Activated naive CD8-positive, alpha-beta T cell (primary cell): ENCODE measurements around the gene IPO11.
"Not testable (repeated sequence)": the region's sequence is repeated elsewhere in the genome, so short reads cannot be mapped to it uniquely, and the experiment has no call there.

Experiments
- H3K27ac Mint-ChIP-seq: one replicate; pipeline ENCODE4 v1.8.0; 2021; ENCODE audit warnings: mixed read lengths
- H3K27me3 Mint-ChIP-seq: one replicate; pipeline ENCODE4 v1.8.0; 2021; ENCODE audit warnings: mixed read lengths
- H3K36me3 Mint-ChIP-seq: one replicate; pipeline ENCODE4 v1.8.0; 2021; ENCODE audit warnings: mixed read lengths
- H3K4me1 Mint-ChIP-seq: one replicate; pipeline ENCODE4 v1.8.0; 2021; ENCODE audit warnings: low read depth, mixed read lengths
- H3K4me3 Mint-ChIP-seq: one replicate; pipeline ENCODE4 v1.8.0; 2021; ENCODE audit warnings: mild to moderate bottlenecking, mixed read lengths
- H3K9me3 Mint-ChIP-seq: one replicate; pipeline ENCODE4 v1.8.0; 2021; ENCODE audit warnings: low read depth, mixed read lengths

Gene IPO11

DNA sequence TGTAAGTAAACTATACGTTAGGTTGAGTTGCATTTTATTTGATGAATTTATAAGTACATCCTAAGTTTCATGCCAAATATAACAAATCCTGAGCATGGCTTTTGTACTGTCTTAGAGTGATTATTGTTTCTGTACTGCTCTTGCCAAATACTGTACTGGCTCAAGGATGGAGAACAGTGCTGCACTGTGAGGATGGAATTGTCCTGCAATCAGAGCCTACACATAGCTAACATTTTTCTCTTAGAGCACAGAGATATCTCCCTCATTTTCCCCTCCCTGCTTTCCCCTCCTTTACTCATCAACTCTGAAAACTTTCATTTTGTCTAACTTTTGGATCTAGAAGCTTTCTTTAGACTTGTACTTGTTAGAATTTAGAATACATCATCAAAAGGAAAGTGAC, 194.3 kb downstream of the IPO11 start:
- no peaks in the 10 kb centered on the region for H3K9me3 Mint-ChIP-seq
- peaks cover 7% of the 10 kb centered on the region for H3K4me1 Mint-ChIP-seq
- no peak overlapping the region for H3K27ac Mint-ChIP-seq
- H3K4me3 Mint-ChIP-seq: no peak overlapping the region
- no peaks in the 10 kb centered on the region for H3K27me3 Mint-ChIP-seq
- H3K36me3 Mint-ChIP-seq: peaks cover 33% of the 10 kb centered on the region

- no peak overlapping the region for H3K4me3 Mint-ChIP-seq
- peaks cover 33% of the 10 kb centered on the region for H3K36me3 Mint-ChIP-seq
- H3K9me3 Mint-ChIP-seq: no peaks in the 10 kb centered on the region
- H3K27ac Mint-ChIP-seq: no peak overlapping the region
- H3K27me3 Mint-ChIP-seq: no peaks in the 10 kb centered on the region
- H3K4me1 Mint-ChIP-seq: peaks cover 6% of the 10 kb centered on the region
Measured at GRCh38 chr5:62607615-62608014, 195.1 kb downstream of the IPO11 start.

DNA sequence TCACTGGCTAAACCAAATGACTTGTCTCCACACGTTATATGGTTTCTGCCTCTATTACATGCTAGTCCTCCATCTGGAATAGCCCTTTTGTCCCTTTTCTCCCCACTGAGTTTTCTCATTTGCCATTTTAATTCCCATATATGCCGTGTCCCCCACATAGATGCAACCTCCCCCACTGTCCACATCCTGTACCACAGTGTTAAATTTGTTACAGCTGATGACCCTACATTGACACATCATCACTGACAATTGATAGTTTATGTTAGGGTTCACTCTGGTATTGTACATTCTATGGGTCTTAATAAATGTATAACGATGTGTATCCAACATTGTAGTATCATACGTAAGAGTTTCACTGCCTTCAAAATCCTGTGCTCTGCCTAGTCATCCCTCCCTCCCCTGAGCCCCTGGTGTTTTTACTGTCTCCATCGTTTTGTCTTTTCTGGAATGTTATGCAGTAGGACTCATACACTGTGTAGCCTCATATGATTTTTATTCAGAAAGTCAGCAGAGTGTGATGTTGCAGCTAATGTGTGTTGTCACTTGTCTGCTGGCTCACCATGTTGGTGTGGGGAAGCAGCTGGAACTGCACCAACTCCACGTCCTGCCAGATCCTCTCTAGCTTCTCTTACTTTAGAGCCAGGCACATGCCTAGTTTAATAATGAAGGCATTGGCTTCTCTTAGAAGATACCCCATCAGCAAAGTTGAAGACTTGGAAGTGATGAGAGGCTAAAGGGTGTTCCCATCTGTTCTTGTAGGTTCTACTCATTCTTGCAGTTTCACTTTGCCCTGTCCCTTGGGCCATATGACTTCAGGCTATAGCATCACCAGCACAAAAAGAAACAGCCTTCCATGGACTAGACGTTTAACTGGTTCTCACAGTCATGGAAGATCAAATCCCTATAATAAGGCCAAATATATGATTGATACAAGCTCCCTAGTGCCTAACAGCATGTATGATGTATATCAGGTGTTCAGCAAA, 196.3 kb downstream of the IPO11 start:
- Mint-ChIP-seq H3K4me3 (no peak overlapping the region), H3K27ac (no peak overlapping the region), H3K36me3 (peaks cover 36% of the 10 kb centered on the region), H3K9me3 (no peaks in the 10 kb centered on the region), H3K27me3 (no peaks in the 10 kb centered on the region), H3K4me1 (peaks cover 6% of the 10 kb centered on the region)

- Mint-ChIP-seq H3K36me3 (peaks cover 24% of the 10 kb centered on the region), H3K27me3 (no peaks in the 10 kb centered on the region), H3K27ac (no peak overlapping the region), H3K4me3 (no peak overlapping the region), H3K9me3 (no peaks in the 10 kb centered on the region), H3K4me1 (no peaks in the 10 kb centered on the region)
Measured at GRCh38 chr5:62614355-62614754, 201.8 kb downstream of the IPO11 start.

- H3K9me3 Mint-ChIP-seq: no peaks in the 10 kb centered on the region
- H3K4me3 Mint-ChIP-seq: no peak overlapping the region
- H3K27me3 Mint-ChIP-seq: no peaks in the 10 kb centered on the region
- no peaks in the 10 kb centered on the region for H3K4me1 Mint-ChIP-seq
- H3K36me3 Mint-ChIP-seq: peaks cover 17% of the 10 kb centered on the region
- no peak overlapping the region for H3K27ac Mint-ChIP-seq
Measured at GRCh38 chr5:62616615-62617277, 204.2 kb downstream of the IPO11 start.

DNA sequence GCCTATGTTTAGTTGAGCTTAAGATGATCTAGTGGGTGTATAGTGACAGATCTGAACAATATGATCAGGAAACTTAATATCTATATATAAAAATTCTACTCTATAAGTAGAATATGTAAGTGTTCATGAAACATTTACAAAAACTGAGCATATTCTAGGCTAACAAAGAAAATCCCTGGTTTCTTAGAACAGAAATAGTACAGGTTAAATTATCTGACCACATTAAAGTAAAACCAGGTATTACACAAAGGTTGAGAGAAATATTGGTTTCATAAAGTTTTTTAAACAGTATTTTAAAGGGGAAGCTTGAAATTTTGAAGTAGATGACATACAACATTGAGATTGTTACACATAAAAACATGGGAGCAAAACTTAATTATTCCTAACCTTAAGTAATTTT, 205.4 kb downstream of the IPO11 start:
- Mint-ChIP-seq H3K9me3 (no peaks in the 10 kb centered on the region), H3K27me3 (no peaks in the 10 kb centered on the region), H3K4me1 (no peaks in the 10 kb centered on the region), H3K36me3 (peaks cover 14% of the 10 kb centered on the region), H3K27ac (no peak overlapping the region), H3K4me3 (no peak overlapping the region)

GRCh38 chr5:62620761-62621160, 208.2 kb downstream of the IPO11 start:
- no peak overlapping the region for H3K27ac Mint-ChIP-seq
- no peaks in the 10 kb centered on the region for H3K36me3 Mint-ChIP-seq
- no peak overlapping the region for H3K4me3 Mint-ChIP-seq
- H3K9me3 Mint-ChIP-seq: no peaks in the 10 kb centered on the region
- no peaks in the 10 kb centered on the region for H3K27me3 Mint-ChIP-seq
- no peaks in the 10 kb centered on the region for H3K4me1 Mint-ChIP-seq

DNA sequence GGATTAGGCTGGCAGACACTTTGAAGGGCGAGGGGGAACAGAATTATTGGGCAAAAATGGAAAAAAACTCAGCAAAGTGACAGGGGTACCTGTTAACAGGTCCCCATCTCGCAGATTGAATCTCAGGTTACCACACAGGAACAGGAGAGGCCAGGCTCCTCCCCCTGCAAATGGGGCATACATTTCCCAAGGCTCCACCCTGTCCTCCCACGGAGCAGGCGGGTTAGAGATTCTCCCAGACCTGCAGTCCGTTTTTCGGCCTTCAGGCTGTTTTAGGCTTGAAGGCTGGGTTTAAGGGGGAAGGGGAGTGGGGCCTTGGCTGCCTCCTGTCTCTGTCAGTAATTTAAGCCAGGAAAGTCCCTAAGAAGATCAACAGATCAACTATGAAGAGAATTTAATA, 208.7 kb downstream of the IPO11 start:
- Mint-ChIP-seq H3K27ac (no peak overlapping the region), H3K36me3 (peaks cover 1% of the 10 kb centered on the region), H3K4me1 (no peaks in the 10 kb centered on the region), H3K27me3 (no peaks in the 10 kb centered on the region), H3K4me3 (no peak overlapping the region), H3K9me3 (no peaks in the 10 kb centered on the region)

DNA sequence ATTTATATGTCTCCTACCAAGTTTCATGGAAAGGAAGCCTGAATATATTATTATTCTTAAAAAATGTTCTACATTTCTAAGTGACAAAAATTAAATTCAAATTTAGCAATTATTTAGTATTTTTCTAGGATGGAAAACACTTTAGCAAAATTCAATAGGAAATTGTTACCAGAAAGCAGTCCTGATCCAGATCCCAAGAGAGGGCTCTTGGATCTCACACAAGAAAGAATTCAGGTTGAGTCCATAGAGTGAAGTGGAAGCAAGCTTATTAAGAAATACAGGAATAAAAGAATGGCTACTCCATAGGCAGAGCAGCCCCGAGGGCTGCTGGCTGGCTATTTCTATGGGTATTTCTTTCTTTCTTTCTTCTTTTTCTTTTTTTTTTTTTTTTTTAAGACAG, 210.7 kb downstream of the IPO11 start:
- Mint-ChIP-seq H3K27ac (no peak overlapping the region), H3K4me3 (no peak overlapping the region), H3K4me1 (no peaks in the 10 kb centered on the region), H3K9me3 (no peaks in the 10 kb centered on the region), H3K36me3 (peaks cover 2% of the 10 kb centered on the region), H3K27me3 (no peaks in the 10 kb centered on the region)

DNA sequence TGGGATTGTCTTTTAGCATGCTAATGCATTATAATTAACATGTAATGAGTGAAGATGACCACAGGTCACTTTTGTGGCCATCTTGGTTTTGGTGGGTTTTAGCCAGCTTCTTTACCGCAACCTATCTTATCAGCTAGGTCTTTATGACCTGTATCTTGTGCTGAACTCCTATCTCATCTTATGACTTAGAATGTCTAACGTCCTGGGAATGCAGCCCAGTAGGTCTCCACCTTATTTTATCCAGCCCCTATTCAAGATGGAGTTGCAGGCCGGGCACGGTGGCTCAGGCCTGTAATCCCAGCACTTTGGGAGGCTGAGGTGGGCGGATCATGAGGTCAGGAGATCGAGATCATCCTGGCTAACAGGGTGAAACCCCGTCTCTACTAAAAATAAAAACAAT, 211.9 kb downstream of the IPO11 start:
- H3K36me3 Mint-ChIP-seq, H3K9me3 Mint-ChIP-seq, H3K27me3 Mint-ChIP-seq, H3K4me3 Mint-ChIP-seq, H3K4me1 Mint-ChIP-seq, H3K27ac Mint-ChIP-seq: not testable (repeated sequence)

GRCh38 chr5:62626534-62626933, 214.0 kb downstream of the IPO11 start:
- H3K4me3 Mint-ChIP-seq: no peak overlapping the region
- peaks cover 2% of the 10 kb centered on the region for H3K36me3 Mint-ChIP-seq
- no peak overlapping the region for H3K27ac Mint-ChIP-seq
- no peaks in the 10 kb centered on the region for H3K4me1 Mint-ChIP-seq
- no peaks in the 10 kb centered on the region for H3K27me3 Mint-ChIP-seq
- H3K9me3 Mint-ChIP-seq: no peaks in the 10 kb centered on the region

GRCh38 chr5:62627121-62627520, 214.6 kb downstream of the IPO11 start:
- Mint-ChIP-seq H3K4me1 (no peaks in the 10 kb centered on the region), H3K27me3 (no peaks in the 10 kb centered on the region), H3K9me3 (no peaks in the 10 kb centered on the region), H3K4me3 (no peak overlapping the region), H3K36me3 (peaks cover 2% of the 10 kb centered on the region), H3K27ac (no peak overlapping the region)

DNA sequence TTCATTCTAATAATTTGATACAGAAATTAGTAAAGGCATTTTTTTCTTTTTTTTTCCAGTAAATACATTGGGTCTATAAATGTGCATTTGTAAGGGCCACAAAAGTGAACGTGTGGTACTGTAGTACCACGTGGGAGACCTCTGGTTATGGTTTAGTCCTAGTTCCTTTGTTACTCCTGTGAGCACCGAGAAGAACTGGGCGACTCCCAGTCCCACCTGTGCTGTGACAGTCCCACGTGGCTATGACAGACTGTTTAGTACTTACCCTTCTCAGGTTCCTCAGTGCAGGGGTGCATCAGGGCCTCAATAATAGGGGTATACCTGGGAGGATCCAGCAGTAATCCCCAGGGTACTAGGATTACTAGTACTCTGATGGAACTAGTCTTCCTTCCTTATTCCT, 215.3 kb downstream of the IPO11 start:
- no peak overlapping the region for H3K27ac Mint-ChIP-seq
- no peaks in the 10 kb centered on the region for H3K27me3 Mint-ChIP-seq
- H3K4me3 Mint-ChIP-seq: no peak overlapping the region

GRCh38 chr5:62631909-62632580, 219.5 kb downstream of the IPO11 start:
- Mint-ChIP-seq H3K9me3 (no peaks in the 10 kb centered on the region), H3K4me1 (no peaks in the 10 kb centered on the region), H3K27ac (peak overlapping the region; percentile 47), H3K27me3 (no peaks in the 10 kb centered on the region), H3K4me3 (no peak overlapping the region), H3K36me3 (peaks cover 3% of the 10 kb centered on the region)

More for the DNA sequence above, 215.3 kb downstream of the IPO11 start:
- Mint-ChIP-seq H3K9me3 (no peaks in the 10 kb centered on the region), H3K4me1 (no peaks in the 10 kb centered on the region), H3K36me3 (peaks cover 2% of the 10 kb centered on the region)

DNA sequence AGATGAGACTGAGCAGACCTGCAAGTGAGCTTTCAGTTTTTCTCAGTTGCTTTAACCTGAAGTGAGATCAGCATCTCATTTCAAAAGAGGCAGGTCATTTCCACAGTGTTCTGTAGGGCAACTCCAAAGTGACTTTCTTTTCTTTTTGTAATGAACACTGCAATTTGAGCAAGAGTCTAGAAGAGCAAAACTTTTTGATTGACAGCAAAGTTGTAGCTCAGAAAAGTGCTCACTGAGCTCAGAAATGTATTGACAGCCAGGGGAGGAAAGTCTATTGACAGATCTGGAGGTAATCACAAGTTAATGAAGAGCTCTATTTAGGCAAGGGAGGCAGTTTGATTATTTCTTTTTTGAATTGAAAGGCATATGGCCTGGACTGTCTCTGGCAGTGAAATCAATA, 220.7 kb downstream of the IPO11 start:
- H3K9me3 Mint-ChIP-seq: no peaks in the 10 kb centered on the region
- H3K4me1 Mint-ChIP-seq: no peaks in the 10 kb centered on the region
- peak overlapping the region; percentile 11 for H3K27ac Mint-ChIP-seq
- H3K36me3 Mint-ChIP-seq: peaks cover 7% of the 10 kb centered on the region
- H3K27me3 Mint-ChIP-seq: no peaks in the 10 kb centered on the region
- H3K4me3 Mint-ChIP-seq: no peak overlapping the region
